ENCODE data around the gene CPOX.
"Not testable (repeated sequence)": the region's sequence is repeated elsewhere in the genome, so short reads cannot be mapped to it uniquely, and the experiment has no call there.

CPOX gene

GRCh38 chr3:98593046-98593936 is at the start of gene CPOX:
Gene CPOX (minus strand): TSS chr3:98593611. CDS start chr3:98593504, 107 bp downstream.
- peak; percentile 84 for DNase-seq (ENCODE audit: extremely low spot score)
- ChIA-PET CTCF (interaction anchor here (0.5 to 2.6 kb wide), 4 partner anchors 9 to 367 kb away, joined by 3 to 7 read pairs (median 4); no protein-coding TSS in a partner anchor), POLR2A (interaction anchor here (0.7 to 2.2 kb wide), 6 partner anchors 8 to 393 kb away, joined by 3 to 7 read pairs (median 4); partner anchors contain the start of genes CLDND1 and DCBLD2)
- no peak for TF ChIP-seq ZNF384 (IDR thresholded peaks at IDR 0.05)
- no peak for TF ChIP-seq BHLHE40 (IDR thresholded peaks at IDR 0.05; ENCODE audit: borderline replicate concordance)
- no peak for TF ChIP-seq FOXA1 (IDR thresholded peaks at IDR 0.05)
- TF ChIP-seq NFRKB (IDR thresholded peaks at IDR 0.05): no peak
- TF ChIP-seq LEF1 (IDR thresholded peaks at IDR 0.05; ENCODE audit: borderline replicate concordance): 0 out of 2 replicates have a peak, but pooled peaks have one; percentile 28
- TF ChIP-seq SP1 (IDR thresholded peaks at IDR 0.05): no peak
- TF ChIP-seq FOXK2 (IDR thresholded peaks at IDR 0.05): no peak
- TF ChIP-seq PKNOX1 (IDR thresholded peaks at IDR 0.05): no peak
- TF ChIP-seq HDGF (IDR thresholded peaks at IDR 0.05; ENCODE audit: borderline replicate concordance): no peak
- TF ChIP-seq FOXM1 (IDR thresholded peaks at IDR 0.05; ENCODE audit: borderline replicate concordance): no peak
- no peak for TF ChIP-seq CTBP1 (IDR thresholded peaks at IDR 0.05; ENCODE audit: borderline replicate concordance)
- no peak for TF ChIP-seq TARDBP (IDR thresholded peaks at IDR 0.05)
- TF ChIP-seq ELF4 (IDR thresholded peaks at IDR 0.05): no peak
- TF ChIP-seq L3MBTL2 (conservative IDR thresholded peaks at IDR 0.05): peak; percentile 67
- no peak for TF ChIP-seq SUZ12 (IDR thresholded peaks at IDR 0.05)
- no peak for TF ChIP-seq ARNT (IDR thresholded peaks at IDR 0.05)

- DNase-seq (ENCODE audit: extremely low spot score); POLR2A ChIA-PET; CTCF ChIA-PET: not testable (repeated sequence)
Measured at GRCh38 chr3:98642769-98643168, 49.4 kb upstream of the CPOX start.

- DNase-seq (ENCODE audit: extremely low spot score); POLR2A ChIA-PET; CTCF ChIA-PET: not testable (repeated sequence)
Measured at GRCh38 chr3:98641756-98642155, 48.3 kb upstream of the CPOX start.

GRCh38 chr3:98638515-98638914 is 45.1 kb upstream of the CPOX start:
- DNase-seq (ENCODE audit: extremely low spot score); POLR2A ChIA-PET: not testable (repeated sequence)
- CTCF ChIA-PET: interaction anchor here (0.6 kb wide), 1 partner anchor 455 kb away, joined by 3 read pairs; no protein-coding TSS in a partner anchor

GRCh38 chr3:98630416-98630815 is 37.0 kb upstream of the CPOX start:
- ChIA-PET POLR2A (no interaction called here), CTCF (no interaction called here)

GRCh38 chr3:98628317-98628716 is 34.9 kb upstream of the CPOX start:
- POLR2A ChIA-PET: no interaction called here
- TF ChIP-seq NFRKB (IDR thresholded peaks at IDR 0.05) (no peak), ARNT (IDR thresholded peaks at IDR 0.05) (no peak)
- CTCF ChIA-PET: no interaction called here
- no peak for DNase-seq (ENCODE audit: extremely low spot score)

More at GRCh38 chr3:98630416-98630815, 37.0 kb upstream of the CPOX start:
- no peak for TF ChIP-seq HDGF (IDR thresholded peaks at IDR 0.05; ENCODE audit: borderline replicate concordance)
- no peak for TF ChIP-seq BHLHE40 (IDR thresholded peaks at IDR 0.05; ENCODE audit: borderline replicate concordance)
- TF ChIP-seq TARDBP (IDR thresholded peaks at IDR 0.05): no peak
- no peak for TF ChIP-seq ARNT (IDR thresholded peaks at IDR 0.05)
- TF ChIP-seq ZNF384 (IDR thresholded peaks at IDR 0.05): no peak
- no peak for TF ChIP-seq LEF1 (IDR thresholded peaks at IDR 0.05; ENCODE audit: borderline replicate concordance)
- no peak for TF ChIP-seq FOXA1 (IDR thresholded peaks at IDR 0.05)
- no peak for TF ChIP-seq FOXK2 (IDR thresholded peaks at IDR 0.05)
- DNase-seq (ENCODE audit: extremely low spot score): no peak

GRCh38 chr3:98626151-98626550 is 32.7 kb upstream of the CPOX start:
- no peak for TF ChIP-seq FOXA1 (IDR thresholded peaks at IDR 0.05)
- no peak for TF ChIP-seq FOXM1 (IDR thresholded peaks at IDR 0.05; ENCODE audit: borderline replicate concordance)
- TF ChIP-seq FOXK2 (IDR thresholded peaks at IDR 0.05): no peak
- no peak for TF ChIP-seq L3MBTL2 (conservative IDR thresholded peaks at IDR 0.05)
- no peak for TF ChIP-seq TARDBP (IDR thresholded peaks at IDR 0.05)
- no peak for TF ChIP-seq PKNOX1 (IDR thresholded peaks at IDR 0.05)
- no peak for TF ChIP-seq ARNT (IDR thresholded peaks at IDR 0.05)
- TF ChIP-seq BHLHE40 (IDR thresholded peaks at IDR 0.05; ENCODE audit: borderline replicate concordance): no peak
- TF ChIP-seq SUZ12 (IDR thresholded peaks at IDR 0.05): no peak
- no peak for TF ChIP-seq SP1 (IDR thresholded peaks at IDR 0.05)
- no peak for TF ChIP-seq ZNF384 (IDR thresholded peaks at IDR 0.05)
- no peak for TF ChIP-seq CTBP1 (IDR thresholded peaks at IDR 0.05; ENCODE audit: borderline replicate concordance)
- no peak for TF ChIP-seq ELF4 (IDR thresholded peaks at IDR 0.05)
- no peak for TF ChIP-seq LEF1 (IDR thresholded peaks at IDR 0.05; ENCODE audit: borderline replicate concordance)
- TF ChIP-seq NFRKB (IDR thresholded peaks at IDR 0.05): no peak
- TF ChIP-seq HDGF (IDR thresholded peaks at IDR 0.05; ENCODE audit: borderline replicate concordance): no peak
- ChIA-PET CTCF (no interaction called here), POLR2A (no interaction called here)
- no peak for DNase-seq (ENCODE audit: extremely low spot score)
